Neural progenitor cell (in vitro differentiated cells): ENCODE measurements around the gene MYL10. TPM values are rescaled to one million over a fixed set of nuclear protein-coding genes. Genes with fewer than 3 reads are reported as not detected.

ENCODE experiments used
- DNase-seq: peaks from one replicate; pipeline ENCODE4 v3.0.0-alpha.2; 2016; ENCODE audit warnings: low spot score
- H2AFZ ChIP-seq: fragments of 200-600 bp; sonication (generic); replicated peaks from 2 replicates; pipeline ENCODE4 v1.6.1; 2016; ENCODE audit warnings: antibody characterized with exemption
- H3F3A ChIP-seq: fragments of 200-600 bp; sonication (generic); 2 replicates; pipeline ENCODE4 v1.6.1; 2016; ENCODE audit warnings: antibody characterized with exemption, low read depth
- H3K27ac ChIP-seq: fragments of 200-600 bp; sonication (generic); 2 replicates; pipeline ENCODE4 v1.5.1; 2016; ENCODE audit warnings: mild to moderate bottlenecking
- H3K27me3 ChIP-seq: fragments of 200-600 bp; sonication (generic); 2 replicates; pipeline ENCODE4 v1.6.1; 2016; ENCODE audit warnings: mild to moderate bottlenecking, moderate library complexity
- H3K36me3 ChIP-seq: fragments of 200-600 bp; sonication (generic); 2 replicates; pipeline ENCODE4 v1.5.1; 2016
- H3K4me1 ChIP-seq: fragments of 200-600 bp; sonication (generic); 2 replicates; pipeline ENCODE4 v1.6.1; 2016; ENCODE audit warnings: mixed run types
- H3K4me2 ChIP-seq: fragments of 200-600 bp; sonication (generic); 2 replicates; pipeline ENCODE4 v1.6.1; 2016
- H3K4me3 ChIP-seq: fragments of 200-600 bp; sonication (generic); 2 replicates; pipeline ENCODE4 v1.5.1; 2016
- H3K79me2 ChIP-seq: fragments of 200-600 bp; sonication (generic); 2 replicates; pipeline ENCODE4 v1.6.1; 2016; ENCODE audit warnings: low read depth
- H3K9ac ChIP-seq: fragments of 200-600 bp; sonication (generic); 2 replicates; pipeline ENCODE4 v1.6.1; 2016
- H3K9me3 ChIP-seq: fragments of 200-600 bp; sonication (generic); 2 replicates; pipeline ENCODE4 v1.5.1; 2016; ENCODE audit warnings: low read depth
- H4K20me1 ChIP-seq: fragments of 200-600 bp; sonication (generic); 2 replicates; pipeline ENCODE4 v1.6.1; 2016; ENCODE audit warnings: low read depth
- H3K27ac Mint-ChIP-seq: 3 replicates; pipeline ENCODE4 v1.8.0; 2021; ENCODE audit warnings: mixed read lengths
- H3K27me3 Mint-ChIP-seq: 2 replicates; pipeline ENCODE4 v1.8.0; 2022; ENCODE audit warnings: low read depth, mild to moderate bottlenecking, inconsistent platforms, moderate library complexity, mixed read lengths; ENCODE audit not compliant: insufficient read depth
- H3K36me3 Mint-ChIP-seq: 3 replicates; pipeline ENCODE4 v1.8.0; 2021; ENCODE audit warnings: mixed read lengths
- H3K4me1 Mint-ChIP-seq: 3 replicates; pipeline ENCODE4 v1.8.0; 2021; ENCODE audit warnings: mixed read lengths
- H3K4me3 Mint-ChIP-seq: 3 replicates; pipeline ENCODE4 v1.8.0; 2021; ENCODE audit warnings: mild to moderate bottlenecking, moderate library complexity, mixed read lengths
- H3K9me3 Mint-ChIP-seq: 3 replicates; pipeline ENCODE4 v1.8.0; 2020; ENCODE audit warnings: mixed read lengths
- EZH2 ChIP-seq: fragments of 200-600 bp; sonication (generic); IDR thresholded peaks from 2 replicates; pipeline ENCODE4 v1.6.1; 2017; ENCODE audit warnings: antibody characterized with exemption, mild to moderate bottlenecking, moderate library complexity
- EZH2phosphoT487 ChIP-seq: fragments of 200-600 bp; sonication (generic); IDR thresholded peaks from 2 replicates; pipeline ENCODE4 v1.6.1; 2017; ENCODE audit warnings: antibody characterized with exemption
- total RNA-seq: library from RNA; depleted of rRNA; stranded (reverse); fragments of >200 nt; gene quantifications from 2 replicates; pipeline ENCODE4 v1.2.3, GENCODE V29; 2015; ENCODE audit warnings: low replicate concordance
- TF ChIP-seq, protein P1 (sequence below): fragments of 200-600 bp; sonication (generic); IDR thresholded peaks from 2 replicates; pipeline ENCODE4 v1.5.1; 2017; ENCODE audit warnings: antibody characterized with exemption, mild to moderate bottlenecking

The MYL10 gene
- total RNA-seq, 1 donor from 2014 or later = not detected

DNA sequence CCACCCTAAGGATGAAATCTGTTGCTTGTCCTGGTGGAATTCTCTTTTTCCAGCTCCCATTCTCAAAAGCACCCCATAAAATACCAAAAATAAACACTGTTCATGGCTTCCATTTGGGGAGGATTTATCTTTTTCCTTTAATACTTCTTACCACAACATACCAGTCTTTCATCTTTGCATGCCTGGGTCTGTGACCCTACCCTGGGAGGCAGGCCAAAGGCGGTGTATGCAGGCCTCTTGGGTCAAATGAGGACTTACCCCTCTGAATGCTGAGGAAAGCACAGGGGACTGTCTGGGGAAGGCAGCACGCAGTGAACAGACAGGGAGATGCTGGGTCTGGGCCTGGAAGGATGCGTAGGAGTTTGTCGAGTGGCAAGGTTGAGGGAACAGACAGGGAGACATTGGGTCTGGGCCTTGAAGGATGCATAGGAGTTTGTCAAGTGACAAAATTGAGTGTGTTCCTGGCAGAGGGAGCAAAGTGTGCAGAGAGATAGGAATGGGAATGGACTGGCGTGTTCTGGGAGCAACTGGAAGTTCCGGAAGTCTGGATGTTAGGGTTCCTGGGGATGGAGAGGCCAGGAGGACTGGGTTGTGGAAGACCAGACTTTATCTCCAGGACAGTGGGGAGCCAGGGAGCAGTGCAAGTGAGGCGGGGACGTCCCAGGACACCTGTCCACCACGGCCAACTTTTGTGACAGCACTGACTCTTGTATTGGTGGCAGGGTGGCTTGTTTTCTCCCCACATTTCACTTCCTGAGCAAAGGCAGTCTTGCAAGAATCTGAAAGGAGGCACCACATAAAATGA, 40.8 kb downstream of the MYL10 start:
- H3K4me1 ChIP-seq = peaks cover 9% of the 10 kb centered on the region
- peaks cover 9% of the 10 kb centered on the region for H3F3A ChIP-seq
- Mint-ChIP-seq H3K4me3 (no peak overlapping the region), H3K9me3 (peaks cover 6% of the 10 kb centered on the region), H3K4me1 (peaks cover 23% of the 10 kb centered on the region), H3K27me3 (peaks cover 11% of the 10 kb centered on the region), H3K27ac (no peak overlapping the region), H3K36me3 (no peaks in the 10 kb centered on the region)
- H3K27ac ChIP-seq = no peak overlapping the region
- H3K9me3 ChIP-seq = no peaks in the 10 kb centered on the region
- TF ChIP-seq EZH2phosphoT487 (no peak), EZH2 (no peak)
- TF ChIP-seq, protein P1, sequence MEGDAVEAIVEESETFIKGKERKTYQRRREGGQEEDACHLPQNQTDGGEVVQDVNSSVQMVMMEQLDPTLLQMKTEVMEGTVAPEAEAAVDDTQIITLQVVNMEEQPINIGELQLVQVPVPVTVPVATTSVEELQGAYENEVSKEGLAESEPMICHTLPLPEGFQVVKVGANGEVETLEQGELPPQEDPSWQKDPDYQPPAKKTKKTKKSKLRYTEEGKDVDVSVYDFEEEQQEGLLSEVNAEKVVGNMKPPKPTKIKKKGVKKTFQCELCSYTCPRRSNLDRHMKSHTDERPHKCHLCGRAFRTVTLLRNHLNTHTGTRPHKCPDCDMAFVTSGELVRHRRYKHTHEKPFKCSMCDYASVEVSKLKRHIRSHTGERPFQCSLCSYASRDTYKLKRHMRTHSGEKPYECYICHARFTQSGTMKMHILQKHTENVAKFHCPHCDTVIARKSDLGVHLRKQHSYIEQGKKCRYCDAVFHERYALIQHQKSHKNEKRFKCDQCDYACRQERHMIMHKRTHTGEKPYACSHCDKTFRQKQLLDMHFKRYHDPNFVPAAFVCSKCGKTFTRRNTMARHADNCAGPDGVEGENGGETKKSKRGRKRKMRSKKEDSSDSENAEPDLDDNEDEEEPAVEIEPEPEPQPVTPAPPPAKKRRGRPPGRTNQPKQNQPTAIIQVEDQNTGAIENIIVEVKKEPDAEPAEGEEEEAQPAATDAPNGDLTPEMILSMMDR = no peak
- no peak overlapping the region for H2AFZ ChIP-seq
- H3K9ac ChIP-seq = no peak overlapping the region
- H3K27me3 ChIP-seq = no peaks in the 10 kb centered on the region
- DNase-seq = no peak
- H3K4me3 ChIP-seq = no peak overlapping the region
- no peaks in the 10 kb centered on the region for H4K20me1 ChIP-seq
- no peak overlapping the region for H3K4me2 ChIP-seq
- no peaks in the 10 kb centered on the region for H3K79me2 ChIP-seq
- H3K36me3 ChIP-seq = no peaks in the 10 kb centered on the region

DNA sequence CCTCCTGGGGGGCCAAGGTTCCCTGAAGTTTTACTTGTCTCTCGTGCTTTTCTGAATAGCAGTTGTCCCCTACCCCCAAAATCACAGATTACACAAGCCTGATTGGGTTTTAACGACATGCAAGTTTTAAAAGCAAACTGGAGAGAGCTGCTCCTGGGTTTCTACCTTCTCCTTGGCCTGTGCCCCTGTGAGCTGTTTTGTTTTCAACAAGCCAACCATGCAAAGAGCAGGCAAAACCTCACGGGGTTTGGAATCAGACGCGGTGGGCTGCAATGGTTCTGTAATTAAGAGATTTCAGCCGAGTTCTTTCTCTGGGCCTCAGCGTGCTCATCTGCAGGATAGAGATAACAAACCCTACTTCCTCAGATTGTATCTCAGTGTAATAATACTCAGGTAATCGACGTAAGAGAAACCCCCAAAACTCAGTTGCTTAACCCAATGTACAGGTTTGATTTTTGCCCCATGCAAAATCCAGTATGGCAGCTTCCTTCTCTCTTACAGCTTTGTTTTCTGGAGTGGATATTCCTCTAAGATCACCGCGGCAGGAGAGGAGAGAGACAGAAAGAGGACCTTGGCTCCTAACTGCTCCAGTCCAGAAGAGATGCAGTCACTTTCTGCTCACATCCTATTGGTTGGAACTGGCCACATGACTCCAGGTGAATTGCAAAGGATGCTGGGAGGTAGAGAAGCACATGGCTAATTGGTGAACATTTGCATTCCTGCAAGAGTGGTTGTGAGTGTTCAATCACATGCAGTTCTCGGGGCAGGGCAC, 42.0 kb downstream of the MYL10 start:
- H3K4me3 ChIP-seq = no peak overlapping the region
- H3K27me3 ChIP-seq = no peaks in the 10 kb centered on the region
- TF ChIP-seq EZH2 = no peak
- TF ChIP-seq EZH2phosphoT487 = no peak
- TF ChIP-seq, protein P1 = no peak
- H2AFZ ChIP-seq = no peak overlapping the region
- DNase-seq = peak; percentile 37
- no peak overlapping the region for H3K27ac Mint-ChIP-seq
- H3K4me3 Mint-ChIP-seq = peak overlapping the region; percentile 52
- peaks cover 23% of the 10 kb centered on the region for H3K4me1 Mint-ChIP-seq
- peak overlapping the region; percentile 15 for H3K4me2 ChIP-seq
- H3K36me3 ChIP-seq = no peaks in the 10 kb centered on the region
- peaks cover 11% of the 10 kb centered on the region for H3K9me3 Mint-ChIP-seq
- no peaks in the 10 kb centered on the region for H3K36me3 Mint-ChIP-seq
- H3F3A ChIP-seq = peaks cover 9% of the 10 kb centered on the region
- H3K9ac ChIP-seq = no peak overlapping the region
- no peaks in the 10 kb centered on the region for H3K9me3 ChIP-seq
- peaks cover 11% of the 10 kb centered on the region for H3K27me3 Mint-ChIP-seq
- no peaks in the 10 kb centered on the region for H4K20me1 ChIP-seq
- H3K4me1 ChIP-seq = peaks cover 9% of the 10 kb centered on the region
- H3K79me2 ChIP-seq = no peaks in the 10 kb centered on the region
- no peak overlapping the region for H3K27ac ChIP-seq

DNA sequence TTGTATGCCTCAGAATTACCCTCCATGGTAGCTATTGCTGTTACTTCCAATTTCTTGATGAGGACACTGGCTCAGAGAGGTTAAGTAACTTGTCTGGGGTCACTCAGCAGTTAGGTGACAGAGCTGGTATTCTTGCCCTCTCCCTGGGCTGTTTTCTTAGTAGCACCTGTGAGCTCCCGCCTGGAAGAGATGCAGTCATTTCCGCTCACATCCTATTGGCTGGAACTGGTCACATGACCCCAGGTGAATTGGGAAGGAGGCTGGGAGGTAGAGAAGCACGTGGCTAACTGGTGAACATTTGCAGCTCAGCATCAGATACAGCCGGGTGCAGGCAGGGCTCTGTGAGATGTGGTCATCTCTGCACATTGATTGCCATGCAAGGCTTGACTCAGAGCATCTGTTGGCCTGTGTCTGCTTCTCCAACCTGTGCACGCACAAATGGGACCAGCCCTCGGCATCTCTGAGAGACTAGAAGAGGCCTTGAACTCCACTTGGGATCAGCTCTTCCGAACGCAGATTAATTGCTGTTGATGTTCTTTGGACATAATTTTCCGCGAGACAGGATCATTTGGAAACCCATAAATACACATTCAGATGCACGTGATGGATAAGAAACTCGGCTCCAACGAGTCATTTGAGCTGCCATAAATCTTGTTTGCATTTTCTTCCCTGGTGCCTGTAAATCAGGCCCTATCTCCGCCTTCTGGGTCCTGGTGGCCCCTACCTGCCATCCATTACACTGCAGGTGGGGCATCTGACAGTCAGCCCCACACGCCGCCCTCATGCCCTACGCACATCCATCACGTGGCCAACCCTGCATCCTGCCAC, 42.8 kb downstream of the MYL10 start:
- H4K20me1 ChIP-seq = no peaks in the 10 kb centered on the region
- H3K36me3 ChIP-seq = no peaks in the 10 kb centered on the region
- no peak overlapping the region for H3K9ac ChIP-seq
- Mint-ChIP-seq H3K27me3 (peaks cover 11% of the 10 kb centered on the region), H3K4me1 (peaks cover 23% of the 10 kb centered on the region), H3K36me3 (no peaks in the 10 kb centered on the region), H3K9me3 (peaks cover 11% of the 10 kb centered on the region), H3K27ac (no peak overlapping the region), H3K4me3 (peak overlapping the region; percentile 52)
- no peak overlapping the region for H3K27ac ChIP-seq
- DNase-seq = no peak
- no peaks in the 10 kb centered on the region for H3K27me3 ChIP-seq
- TF ChIP-seq, protein P1 = no peak
- TF ChIP-seq EZH2phosphoT487 (no peak), EZH2 (no peak)
- no peak overlapping the region for H2AFZ ChIP-seq
- no peaks in the 10 kb centered on the region for H3K9me3 ChIP-seq
- H3K79me2 ChIP-seq = no peaks in the 10 kb centered on the region
- H3K4me1 ChIP-seq = peaks cover 9% of the 10 kb centered on the region
- H3F3A ChIP-seq = peaks cover 9% of the 10 kb centered on the region
- peak overlapping the region; percentile 15 for H3K4me2 ChIP-seq
- H3K4me3 ChIP-seq = no peak overlapping the region
